Keratinocyte (primary cell): Measurements from ENCODE around the gene PLCD1. TPM values are rescaled to one million over a fixed set of nuclear protein-coding genes. Genes with fewer than 3 reads are reported as not detected.

Experiments used
- DNase-seq: peaks from one replicate; pipeline ENCODE4 v3.0.0-alpha.2; 2011; ENCODE audit warnings: low read depth, missing footprints, low spot score
- FAIRE-seq: peaks from 2 replicates; lab custom pipeline; 2011; peaks lifted over from hg19 to GRCh38; lab: Jason Lieb, UNC
- H2AFZ ChIP-seq: 2 replicates; pipeline ENCODE4 v1.6.0; 2012; ENCODE audit warnings: low read length, control low read depth, inconsistent platforms; ENCODE audit not compliant: control insufficient read depth
- H3K27ac ChIP-seq: 2 replicates; pipeline ENCODE4 v1.5.1; 2011; ENCODE audit warnings: low read length; ENCODE audit not compliant: control insufficient read depth, insufficient read depth
- H3K27me3 ChIP-seq: 3 replicates; pipeline ENCODE4 v1.6.0; 2011; ENCODE audit warnings: low read length; ENCODE audit not compliant: control insufficient read depth, insufficient read depth; ENCODE audit errors: extremely low read depth
- H3K36me3 ChIP-seq, 2 experiments: 2 replicates in 1 of 2; 3 replicates in 1 of 2; pipeline ENCODE4 v1.5.1; 2011; ENCODE audit warnings: low read length in 2 of 2, mild to moderate bottlenecking in 1 of 2; ENCODE audit not compliant: control insufficient read depth in 2 of 2, insufficient read depth in 2 of 2; ENCODE audit errors: extremely low read depth in 1 of 2
- H3K4me1 ChIP-seq: 3 replicates; pipeline ENCODE4 v1.5.1; 2011; ENCODE audit warnings: low read length; ENCODE audit not compliant: control insufficient read depth, insufficient read depth; ENCODE audit errors: extremely low read depth
- H3K4me2 ChIP-seq: 3 replicates; pipeline ENCODE4 v1.6.0; 2011; ENCODE audit warnings: low read depth, low read length; ENCODE audit not compliant: control insufficient read depth, insufficient read depth; ENCODE audit errors: extremely low read depth
- H3K4me3 ChIP-seq, 3 experiments: fragments of 200-600 bp in 1 of 3; sonication (generic) in 1 of 3; 2 replicates in 2 of 3; 3 replicates in 1 of 3; pipeline ENCODE4 v1.5.1; 2011 to 2016; ENCODE audit warnings: low read length in 3 of 3, mild to moderate bottlenecking in 3 of 3, control low read depth in 2 of 3, inconsistent platforms in 1 of 3, low read depth in 1 of 3, mixed read lengths in 1 of 3, mixed run types in 1 of 3, moderate library complexity in 1 of 3; ENCODE audit not compliant: control insufficient read depth in 2 of 3, insufficient read depth in 2 of 3; ENCODE audit errors: extremely low read depth in 1 of 3
- H3K79me2 ChIP-seq: 2 replicates; pipeline ENCODE4 v1.6.0; 2012; ENCODE audit warnings: low read length; ENCODE audit not compliant: control insufficient read depth, insufficient read depth
- H3K9ac ChIP-seq: 3 replicates; pipeline ENCODE4 v1.6.0; 2011; ENCODE audit warnings: low read length; ENCODE audit not compliant: control insufficient read depth, insufficient read depth; ENCODE audit errors: extremely low read depth
- H3K9me1 ChIP-seq: 3 replicates; pipeline ENCODE4 v1.6.0; 2011; ENCODE audit warnings: low read length; ENCODE audit not compliant: control insufficient read depth, insufficient read depth; ENCODE audit errors: extremely low read depth
- H3K9me3 ChIP-seq: 2 replicates; pipeline ENCODE4 v1.5.1; 2012; ENCODE audit warnings: low read depth, low read length; ENCODE audit not compliant: control insufficient read depth
- H4K20me1 ChIP-seq: 3 replicates; pipeline ENCODE4 v1.6.0; 2011; ENCODE audit warnings: low read length; ENCODE audit not compliant: control insufficient read depth, insufficient read depth; ENCODE audit errors: extremely low read depth
- CTCF ChIP-seq, 3 experiments: IDR thresholded peaks in 1 of 3; conservative IDR thresholded peaks in 1 of 3; optimal IDR thresholded peaks in 1 of 3; 2 replicates in 2 of 3; 3 replicates in 1 of 3; pipeline versions ENCODE3 to v1.5.1; 2011; ENCODE audit warnings: low read length in 3 of 3, mild to moderate bottlenecking in 3 of 3, moderate library complexity in 2 of 3, control low read depth in 1 of 3, inconsistent platforms in 1 of 3; ENCODE audit not compliant: insufficient read depth in 2 of 3; ENCODE audit errors: extremely low read depth in 1 of 3
- EZH2 ChIP-seq: IDR thresholded peaks from one replicate; pipeline ENCODE4 v1.6.1; 2012; ENCODE audit warnings: inconsistent platforms, mild to moderate bottlenecking, low read length, moderate library complexity
- dilution Hi-C: fragments of 300-500 bp; cut with MboI; formaldehyde crosslinking; loops from one replicate; pipeline ENCODE4 v1.7.0; 2020; ENCODE audit warnings: low sequenced_read_pairs; ENCODE audit not compliant: extremely low pct_ligation_motif_present
- polyA plus RNA-seq, 5 experiments: library from polyadenylated mRNA; depleted of rRNA in 3 of 5; stranded (reverse) in 3 of 5; stranded (forward) in 1 of 5; unstranded in 1 of 5; fragments of >200 nt; gene quantifications; 1 replicate in 1 of 5; 2 replicates in 3 of 5; 3 replicates in 1 of 5; pipeline versions ENCODE4 v1.2.1 to v1.2.3, GENCODE V29; 2011 to 2012; ENCODE audit warnings: missing spikeins in 2 of 5, low read depth in 1 of 5, low replicate concordance in 1 of 5

PLCD1 gene
- polyA plus RNA-seq, 1 donor (not counting 4 experiments of a cell fraction or from before 2014, with no cell fraction given), result 26.0 TPM

GRCh38 chr3:38062809-38063208, 33.4 kb upstream of the PLCD1 start:
- dilution Hi-C loops, result no loop called here
- Histone ChIP-seq H3K36me3 (no peaks in the 10 kb centered on the region), H3K4me2 (no peak overlapping the region), H3K27ac (no peak overlapping the region), H2AFZ (no peak overlapping the region), H3K4me1 (no peaks in the 10 kb centered on the region), H3K9me1 (no peaks in the 10 kb centered on the region), H3K9me3 (no peaks in the 10 kb centered on the region), H3K79me2 (no peaks in the 10 kb centered on the region), H4K20me1 (no peaks in the 10 kb centered on the region), H3K9ac (no peak overlapping the region), H3K4me3 (no peak overlapping the region), H3K27me3 (peaks cover 8% of the 10 kb centered on the region)
- DNase-seq (no peak), FAIRE-seq (no peak)
- TF ChIP-seq EZH2, result no peak
- no peak for TF ChIP-seq CTCF (optimal IDR thresholded peaks at IDR 0.05 in 1 of 3, IDR thresholded peaks at IDR 0.05 in 1 of 3, conservative IDR thresholded peaks at IDR 0.05 in 1 of 3; ENCODE audit: extremely low read depth in 1 of 3, insufficient read depth in 2 of 3, low read length in 3 of 3)

- no peak for TF ChIP-seq EZH2
- no peak for TF ChIP-seq CTCF (optimal IDR thresholded peaks at IDR 0.05 in 1 of 3, IDR thresholded peaks at IDR 0.05 in 1 of 3, conservative IDR thresholded peaks at IDR 0.05 in 1 of 3; ENCODE audit: extremely low read depth in 1 of 3, insufficient read depth in 2 of 3, low read length in 3 of 3)
- Histone ChIP-seq H3K9me1 (no peaks in the 10 kb centered on the region), H3K27me3 (peaks cover 8% of the 10 kb centered on the region), H3K4me2 (no peak overlapping the region), H3K27ac (no peak overlapping the region), H3K4me3 (no peak overlapping the region), H3K4me1 (no peaks in the 10 kb centered on the region), H3K79me2 (no peaks in the 10 kb centered on the region), H3K9ac (no peak overlapping the region), H3K9me3 (no peaks in the 10 kb centered on the region), H3K36me3 (no peaks in the 10 kb centered on the region), H4K20me1 (no peaks in the 10 kb centered on the region), H2AFZ (no peak overlapping the region)
- dilution Hi-C loops, result no loop called here
- FAIRE-seq (no peak), DNase-seq (no peak)
These were observed 30.1 kb upstream of the PLCD1 start for GRCh38 chr3:38059591-38059990.
